ENCODE results near the gene NME1. TPM values are rescaled to one million over a fixed set of nuclear protein-coding genes. Genes with fewer than 3 reads are reported as not detected.

The NME1 gene
- total and polyA plus RNA-seq, 2 donors (not counting 3 experiments of a cell fraction or from before 2014, with no cell fraction given), result 214 to 326 TPM

DNA sequence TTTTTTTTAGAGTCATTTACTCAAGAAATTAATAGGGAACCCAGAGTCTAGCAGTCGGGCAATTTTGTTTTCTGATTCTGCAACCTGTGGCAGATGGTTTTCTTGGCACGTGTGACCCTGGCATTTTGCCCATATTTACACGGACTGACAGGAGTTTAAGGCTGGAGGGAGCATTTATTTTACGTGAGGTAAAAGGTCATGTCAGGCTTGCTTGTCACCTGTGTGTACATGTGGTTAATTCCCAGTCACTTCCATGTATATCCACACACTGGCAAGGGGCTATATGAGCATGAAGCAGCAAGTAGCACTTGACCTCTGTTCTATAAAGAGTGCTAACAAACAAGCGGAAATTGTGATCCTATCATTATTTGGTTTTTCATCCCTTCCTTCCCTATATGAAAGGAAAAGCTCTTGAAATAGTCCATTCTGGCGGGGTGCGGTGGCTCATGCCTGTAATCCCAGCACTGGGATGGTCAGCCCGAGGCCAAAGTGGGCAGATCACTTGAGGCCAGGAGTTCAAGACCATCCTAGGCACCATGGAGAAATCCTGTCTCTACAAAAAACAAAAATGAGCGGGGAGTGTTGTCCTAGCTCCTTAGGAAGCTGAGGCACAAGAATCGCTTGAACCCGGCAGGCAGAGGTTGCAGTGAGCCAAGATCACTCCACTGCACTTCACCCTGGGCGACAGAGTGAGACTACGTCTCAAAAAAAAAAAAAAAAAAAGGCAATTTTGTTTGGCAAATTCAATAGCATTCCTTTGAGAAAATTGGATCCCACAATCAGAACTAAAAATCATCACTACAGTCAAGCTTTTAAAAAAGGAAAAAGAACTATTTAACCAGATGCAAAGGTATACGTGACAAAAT, 34.8 kb upstream of the NME1 start:
- peaks cover 55% of the 10 kb centered on the region for H3K79me2 ChIP-seq (ENCODE audit: control insufficient read depth, insufficient read depth, low read length)

DNA sequence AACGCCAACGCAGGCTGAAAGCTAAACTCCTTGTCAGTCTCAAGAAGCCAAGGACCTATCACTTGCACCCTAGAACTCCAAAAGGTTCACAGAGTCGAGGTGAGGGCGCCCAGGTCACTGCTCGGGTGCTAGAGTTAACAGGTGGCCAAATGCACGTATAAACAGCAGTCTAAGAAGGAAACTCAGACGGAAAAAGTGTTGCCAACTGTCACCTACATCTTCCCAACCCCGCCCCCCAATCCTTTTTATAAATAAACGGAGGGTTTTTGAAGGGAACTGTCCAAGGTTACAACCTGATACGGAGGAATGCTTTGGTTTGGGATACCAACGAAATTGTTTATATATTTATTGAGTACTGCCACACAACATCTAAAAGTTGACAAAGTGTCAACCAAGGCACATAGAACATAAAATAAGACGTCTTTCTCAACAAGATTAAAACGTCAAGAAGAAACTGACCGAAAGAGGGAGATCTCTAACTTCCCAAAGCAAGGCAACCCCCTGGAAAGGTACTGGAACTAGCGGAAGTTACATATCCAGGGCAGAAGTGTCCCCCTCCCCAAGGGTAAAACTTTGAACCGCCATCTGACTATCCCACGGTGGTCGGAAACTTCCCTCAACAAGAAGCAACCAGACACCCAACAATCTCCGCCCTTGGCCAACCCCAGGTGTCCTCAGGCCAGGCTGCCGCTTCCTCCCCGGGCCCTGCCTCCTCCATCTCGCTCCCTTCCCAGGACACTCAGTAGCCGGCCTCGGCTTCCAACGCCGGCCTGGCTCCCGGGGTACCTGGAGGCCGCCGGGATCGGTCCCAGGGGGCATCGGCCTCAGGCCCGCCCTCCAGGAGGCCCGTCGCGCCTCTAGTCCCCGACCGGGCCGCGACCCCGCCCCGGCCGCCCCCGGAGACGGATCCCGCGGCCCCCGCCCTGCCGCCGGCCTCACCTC, 33.7 kb upstream of the NME1 start:
- Histone ChIP-seq H3K4me1 (ENCODE audit: control insufficient read depth, extremely low read depth, insufficient read depth, low read length) (peaks cover 31% of the 10 kb centered on the region), H3K36me3 (ENCODE audit: control insufficient read depth in 2 of 2, extremely low read depth in 1 of 2, insufficient read depth in 2 of 2, low read length in 2 of 2) (no peaks in the 10 kb centered on the region), H2AFZ (ENCODE audit: low read depth, low read length) (peak overlapping the region; percentile 78), H3K4me2 (ENCODE audit: insufficient read depth, low read length) (peak overlapping the region; percentile 96), H3K9me3 (replicated peaks; ENCODE audit: control insufficient read depth, insufficient read depth, low read length) (no peaks in the 10 kb centered on the region), H3K27me3 (ENCODE audit: control insufficient read depth in 2 of 2, insufficient read depth in 2 of 2, low read length in 2 of 2) (no peaks in the 10 kb centered on the region), H4K20me1 (replicated peaks; ENCODE audit: control insufficient read depth, extremely low read depth, insufficient read depth, low read length) (peaks cover 14% of the 10 kb centered on the region), H3K9me1 (replicated peaks; ENCODE audit: control insufficient read depth, extremely low read depth, insufficient read depth, low read length) (no peaks in the 10 kb centered on the region), H3K4me3 (replicated peaks in 1 of 3; ENCODE audit: insufficient read depth in 1 of 3, low read depth in 1 of 3, low read length in 3 of 3) (peak overlapping the region; percentile 81 to 99 (median 96)), H3K9ac (replicated peaks; ENCODE audit: extremely low read depth, insufficient read depth, low read length) (peak overlapping the region; percentile 97), H3K79me2 (ENCODE audit: control insufficient read depth, insufficient read depth, low read length) (peaks cover 48% of the 10 kb centered on the region), H3K27ac (ENCODE audit: insufficient read depth, low read depth, low read length) (peak overlapping the region; percentile 78)
- ChIA-PET CTCF (interaction anchor here (0.7 to 3.3 kb wide), 10 partner anchors 9 to 119 kb away, joined by 3 to 42 read pairs (median 9); partner anchors contain the start of genes NME1 and NME2), POLR2A (interaction anchor here (1.1 to 1.7 kb wide), 3 partner anchors 34 to 253 kb away, joined by 3 to 10 read pairs (median 4); partner anchors contain the start of genes NME1, NME2 and TOB1)
- intact Hi-C loops (cut with micrococcal nuclease), result loop anchor here (2.0 to 5.0 kb wide), 3 partner anchors 32 to 253 kb away; partner anchors contain the start of gene TOB1
- FAIRE-seq (peak; percentile 54), DNase-seq (ENCODE audit: low read depth, low spot score) (peak; percentile 65)
- dilution Hi-C loops (cut with MboI; ENCODE audit: extremely low pct_ligation_motif_present, low sequenced_read_pairs), result no loop called here
- no peak for TF ChIP-seq GATA2 (IDR thresholded peaks at IDR 0.05; ENCODE audit: insufficient read depth, insufficient read length, low read depth, low read length)
- TF ChIP-seq, protein P1, sequence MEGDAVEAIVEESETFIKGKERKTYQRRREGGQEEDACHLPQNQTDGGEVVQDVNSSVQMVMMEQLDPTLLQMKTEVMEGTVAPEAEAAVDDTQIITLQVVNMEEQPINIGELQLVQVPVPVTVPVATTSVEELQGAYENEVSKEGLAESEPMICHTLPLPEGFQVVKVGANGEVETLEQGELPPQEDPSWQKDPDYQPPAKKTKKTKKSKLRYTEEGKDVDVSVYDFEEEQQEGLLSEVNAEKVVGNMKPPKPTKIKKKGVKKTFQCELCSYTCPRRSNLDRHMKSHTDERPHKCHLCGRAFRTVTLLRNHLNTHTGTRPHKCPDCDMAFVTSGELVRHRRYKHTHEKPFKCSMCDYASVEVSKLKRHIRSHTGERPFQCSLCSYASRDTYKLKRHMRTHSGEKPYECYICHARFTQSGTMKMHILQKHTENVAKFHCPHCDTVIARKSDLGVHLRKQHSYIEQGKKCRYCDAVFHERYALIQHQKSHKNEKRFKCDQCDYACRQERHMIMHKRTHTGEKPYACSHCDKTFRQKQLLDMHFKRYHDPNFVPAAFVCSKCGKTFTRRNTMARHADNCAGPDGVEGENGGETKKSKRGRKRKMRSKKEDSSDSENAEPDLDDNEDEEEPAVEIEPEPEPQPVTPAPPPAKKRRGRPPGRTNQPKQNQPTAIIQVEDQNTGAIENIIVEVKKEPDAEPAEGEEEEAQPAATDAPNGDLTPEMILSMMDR (IDR thresholded peaks at IDR 0.05; ENCODE audit: extremely low read depth in 1 of 2, insufficient read depth in 1 of 2, low read depth in 1 of 2, low read length in 2 of 2), result peak in 1 of 2 donors; percentile 5
- BruUV-seq (replicated peaks), result no TSS peak

More for the DNA sequence above, 34.8 kb upstream of the NME1 start:
- Histone ChIP-seq H3K4me1 (ENCODE audit: control insufficient read depth, extremely low read depth, insufficient read depth, low read length) (peaks cover 31% of the 10 kb centered on the region), H3K4me2 (ENCODE audit: insufficient read depth, low read length) (peak overlapping the region; percentile 96), H3K27ac (ENCODE audit: insufficient read depth, low read depth, low read length) (no peak overlapping the region), H3K4me3 (replicated peaks in 1 of 3; ENCODE audit: insufficient read depth in 1 of 3, low read depth in 1 of 3, low read length in 3 of 3) (peak overlapping the region in 1 of 3 experiments; percentile 81), H3K36me3 (ENCODE audit: control insufficient read depth in 2 of 2, extremely low read depth in 1 of 2, insufficient read depth in 2 of 2, low read length in 2 of 2) (no peaks in the 10 kb centered on the region), H3K27me3 (ENCODE audit: control insufficient read depth in 2 of 2, insufficient read depth in 2 of 2, low read length in 2 of 2) (no peaks in the 10 kb centered on the region), H3K9ac (replicated peaks; ENCODE audit: extremely low read depth, insufficient read depth, low read length) (no peak overlapping the region), H3K9me3 (replicated peaks; ENCODE audit: control insufficient read depth, insufficient read depth, low read length) (no peaks in the 10 kb centered on the region), H4K20me1 (replicated peaks; ENCODE audit: control insufficient read depth, extremely low read depth, insufficient read depth, low read length) (peaks cover 14% of the 10 kb centered on the region), H2AFZ (ENCODE audit: low read depth, low read length) (no peak overlapping the region), H3K9me1 (replicated peaks; ENCODE audit: control insufficient read depth, extremely low read depth, insufficient read depth, low read length) (no peaks in the 10 kb centered on the region)
- FAIRE-seq, result peak; percentile 63
- TF ChIP-seq POLR2A (IDR thresholded peaks at IDR 0.05; ENCODE audit: low read depth, low read length), result no peak
- intact Hi-C loops (cut with micrococcal nuclease) (loop anchor here (5.0 kb wide), 1 partner anchor 61 kb away; no protein-coding TSS in a partner anchor), dilution Hi-C loops (cut with MboI; ENCODE audit: extremely low pct_ligation_motif_present, low sequenced_read_pairs) (no loop called here)
- peak; percentile 47 for DNase-seq (ENCODE audit: low read depth, low spot score)
- ChIA-PET CTCF (interaction anchor here (0.7 to 3.3 kb wide), 5 partner anchors 9 to 118 kb away, joined by 3 to 15 read pairs (median 4); partner anchors contain the start of gene NME1), POLR2A (no interaction called here)
- TSS peak; percentile 8 for BruUV-seq (replicated peaks)
